SK-N-MC (cell line): ENCODE data around the gene ITPR2.

Source experiments
- EZH2 ChIP-seq: fragments of 200-600 bp; sonication (generic); IDR thresholded peaks from one replicate; pipeline ENCODE4 v1.6.1; 2017; ENCODE audit warnings: antibody characterized with exemption
- POLR2AphosphoS5 ChIP-seq: IDR thresholded peaks from 2 replicates; pipeline ENCODE4 v1.6.1; 2012; ENCODE audit warnings: mild to moderate bottlenecking, low read depth, low read length, borderline replicate concordance

- no peak for TF ChIP-seq EZH2
- no peak for TF ChIP-seq POLR2AphosphoS5
Observed at GRCh38 chr12:26728205-26729050, 104.6 kb downstream of the ITPR2 start.
